CD4-positive, alpha-beta T cell treated with Interleukin-4 for 4 hours (primary cell): ENCODE results near the gene CCDC194.

Source experiments
- DNase-seq: peaks from one replicate; pipeline ENCODE4 v3.0.0-alpha.2; 2020

Gene CCDC194

DNA sequence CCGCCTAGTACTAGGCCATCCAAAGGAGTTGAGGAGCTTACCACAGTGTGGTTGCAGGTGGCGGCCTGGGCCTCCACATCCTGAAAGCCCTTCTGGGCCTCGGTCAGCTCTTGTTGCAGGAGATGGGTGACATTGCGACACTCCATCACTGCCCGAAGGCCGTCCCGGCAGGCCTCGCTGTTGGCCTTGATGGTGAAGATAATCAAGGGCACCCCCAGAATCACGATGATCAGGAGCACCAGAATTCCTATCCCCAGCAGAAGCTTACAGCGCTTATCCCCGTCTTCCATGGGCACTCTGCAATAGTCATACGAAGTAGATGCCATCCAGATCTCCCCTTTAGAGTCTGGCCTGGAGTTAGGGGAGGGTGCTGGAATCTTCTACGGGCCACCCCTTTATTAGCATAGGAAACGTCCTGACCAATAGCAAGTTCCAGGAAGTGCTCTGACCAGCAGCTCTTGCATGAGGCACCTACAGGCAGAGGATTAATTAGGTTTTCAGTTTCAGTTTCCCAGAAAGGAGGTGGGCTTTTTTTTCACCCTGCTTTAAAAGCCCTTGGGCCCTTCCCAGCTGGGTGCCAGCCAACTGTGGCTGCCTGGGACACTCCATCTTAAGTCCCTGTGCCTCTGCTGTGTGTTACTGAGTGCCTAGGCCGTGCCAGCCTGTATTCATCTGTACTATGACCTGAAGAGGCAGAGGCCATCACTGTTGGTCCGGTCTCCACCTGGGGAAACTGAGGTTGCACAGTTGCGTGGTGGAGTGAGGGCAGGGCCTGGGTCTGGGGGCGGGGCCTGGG lies 11.5 kb upstream of the CCDC194 start, which contains the start of gene BST2:
Gene BST2 (minus strand): TSS at position 381 of the 796 bp plus-strand sequence. CDS start 55 bp downstream, at position 326.
- peak; percentile 80 for DNase-seq

DNA sequence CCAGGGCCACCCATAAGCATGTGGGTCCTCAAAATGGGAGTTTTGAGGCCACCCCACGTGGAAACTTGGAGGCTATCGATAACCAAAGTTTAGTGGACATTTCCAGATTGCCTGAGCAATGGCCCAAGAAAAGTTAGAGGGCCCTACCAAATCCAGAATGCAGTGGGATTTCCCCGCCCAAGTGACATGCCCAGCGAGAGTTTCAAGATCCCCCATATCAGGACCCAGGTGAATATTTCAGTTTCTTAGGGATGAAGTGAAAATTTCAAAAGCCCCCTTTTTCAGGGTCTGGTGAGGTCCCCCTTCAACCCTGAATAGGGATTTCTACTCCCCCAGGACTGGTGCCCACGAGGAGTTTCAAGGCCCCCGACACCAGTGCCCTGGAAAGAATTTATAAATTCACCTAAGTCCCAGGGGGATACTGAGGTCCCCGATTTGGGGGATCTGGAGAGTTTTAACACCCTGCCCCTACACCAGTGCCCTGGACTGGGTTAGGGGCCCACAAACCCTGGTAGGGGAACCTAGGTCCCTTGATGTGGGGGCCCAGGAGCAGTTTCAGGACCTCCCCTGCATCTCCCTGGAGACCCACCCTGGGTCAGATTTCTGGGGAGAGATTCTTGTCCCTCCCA lies 10.7 kb upstream of the CCDC194 start:
- DNase-seq: no peak

DNA sequence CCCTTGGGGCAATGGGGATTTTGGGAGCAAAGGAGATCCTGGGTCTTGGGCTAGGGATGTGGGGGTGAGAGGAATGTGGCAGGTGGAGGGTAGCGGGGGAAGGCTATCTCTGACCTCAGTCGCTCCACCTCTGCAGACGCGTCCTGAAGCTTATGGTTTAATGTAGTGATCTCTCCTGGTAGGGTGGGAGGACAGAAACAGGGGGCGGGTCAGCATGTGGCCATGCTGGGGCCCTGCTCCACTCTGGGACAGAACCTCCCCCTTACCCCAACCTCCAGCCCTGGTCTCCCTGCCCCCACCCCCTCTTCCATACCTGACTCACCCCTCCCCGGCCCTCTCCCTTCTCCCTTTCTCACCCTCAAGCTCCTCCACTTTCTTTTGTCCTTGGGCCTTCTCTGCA lies 10.0 kb upstream of the CCDC194 start:
- no peak for DNase-seq

DNA sequence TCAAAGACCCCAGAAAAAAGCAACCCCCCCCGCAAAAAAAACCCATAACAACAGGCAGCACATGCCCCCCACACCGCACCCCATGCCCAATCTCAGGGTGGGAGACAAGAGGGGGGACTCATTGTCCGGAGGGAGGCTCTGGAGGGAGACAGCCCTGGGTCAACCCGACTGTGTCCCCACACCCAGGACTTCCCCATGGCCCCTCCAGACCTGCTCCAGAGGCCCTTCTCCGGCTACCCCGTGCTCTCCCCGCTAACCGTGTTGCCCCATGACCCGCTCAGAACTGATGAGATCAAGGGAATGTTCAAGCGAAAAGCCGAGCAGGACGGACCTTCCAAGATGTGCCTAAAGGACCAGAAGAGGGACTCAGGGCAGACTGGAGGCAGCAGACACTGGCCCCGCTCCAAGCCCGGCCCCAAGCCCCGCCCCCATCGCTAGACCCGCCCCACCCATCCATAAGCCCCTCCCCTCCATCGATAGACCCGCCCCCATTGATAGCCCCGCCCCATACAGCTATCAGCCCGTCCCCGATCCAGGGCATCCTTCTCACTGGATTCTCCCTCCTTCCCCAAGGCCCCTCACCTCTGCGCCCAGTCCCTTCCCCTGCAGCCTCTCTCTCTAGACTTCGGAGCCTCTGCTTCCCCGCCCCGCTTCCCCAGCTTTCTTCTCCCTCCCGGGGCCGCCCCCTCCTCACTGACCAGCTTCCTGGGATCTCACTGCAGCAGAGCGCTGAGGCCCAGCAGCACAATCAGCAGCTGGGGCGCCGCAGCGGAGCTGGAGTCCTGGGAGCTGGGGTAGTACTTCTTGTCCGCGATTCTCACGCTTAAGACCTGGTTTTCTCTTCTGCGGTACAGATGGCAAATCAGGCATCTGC lies 9.2 kb upstream of the CCDC194 start:
- DNase-seq: no peak

DNA sequence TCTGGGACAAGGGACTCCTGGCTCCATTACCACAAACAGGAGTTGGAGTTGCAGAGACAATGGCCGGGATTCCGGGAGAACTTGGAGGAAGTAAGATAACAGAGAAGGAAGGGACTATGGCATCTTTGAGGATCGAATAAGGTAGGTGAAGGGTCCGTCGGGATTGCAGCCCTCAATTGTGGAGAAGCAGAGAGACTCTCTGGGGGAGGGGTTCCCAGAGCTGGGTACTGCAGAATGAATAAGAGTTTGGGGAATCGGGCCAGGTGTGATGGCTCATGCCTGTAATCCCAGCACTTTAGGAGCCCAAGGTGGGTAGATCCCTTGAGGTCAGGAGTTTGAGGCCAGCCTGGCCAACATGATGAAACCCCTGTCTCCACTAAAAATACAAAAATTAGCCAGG lies 7.6 kb upstream of the CCDC194 start:
- no peak for DNase-seq

DNA sequence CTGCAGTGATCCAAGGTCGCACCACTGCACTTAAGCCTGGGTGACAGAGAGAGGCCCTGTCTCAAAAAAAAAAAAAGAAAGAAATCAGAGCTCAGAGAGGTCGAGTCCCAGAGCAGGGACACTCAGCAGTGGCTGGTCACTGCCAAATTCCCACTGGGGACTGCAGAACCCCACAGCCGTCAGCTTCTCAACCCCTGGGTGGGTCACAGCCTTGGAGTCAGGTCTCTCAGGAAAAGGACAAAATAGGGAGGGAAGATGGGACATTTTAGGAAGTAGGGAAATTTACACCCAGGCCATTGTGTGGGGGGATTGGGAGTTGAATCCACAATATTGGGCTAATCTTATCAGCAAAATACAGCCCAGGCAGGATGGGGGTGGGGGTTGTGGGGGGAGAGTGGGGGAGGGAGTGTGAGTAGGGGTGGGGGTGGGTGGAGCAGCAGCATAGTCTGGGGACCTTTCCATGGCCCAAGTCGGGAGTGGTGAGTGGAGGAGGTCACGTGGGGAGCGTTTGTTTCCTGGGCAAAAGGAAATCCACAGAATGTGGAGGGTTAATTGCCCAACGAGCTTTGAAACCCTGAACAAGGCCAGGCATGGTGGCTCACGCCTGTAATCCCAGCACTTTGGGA lies 5.0 kb upstream of the CCDC194 start:
- DNase-seq: no peak

DNA sequence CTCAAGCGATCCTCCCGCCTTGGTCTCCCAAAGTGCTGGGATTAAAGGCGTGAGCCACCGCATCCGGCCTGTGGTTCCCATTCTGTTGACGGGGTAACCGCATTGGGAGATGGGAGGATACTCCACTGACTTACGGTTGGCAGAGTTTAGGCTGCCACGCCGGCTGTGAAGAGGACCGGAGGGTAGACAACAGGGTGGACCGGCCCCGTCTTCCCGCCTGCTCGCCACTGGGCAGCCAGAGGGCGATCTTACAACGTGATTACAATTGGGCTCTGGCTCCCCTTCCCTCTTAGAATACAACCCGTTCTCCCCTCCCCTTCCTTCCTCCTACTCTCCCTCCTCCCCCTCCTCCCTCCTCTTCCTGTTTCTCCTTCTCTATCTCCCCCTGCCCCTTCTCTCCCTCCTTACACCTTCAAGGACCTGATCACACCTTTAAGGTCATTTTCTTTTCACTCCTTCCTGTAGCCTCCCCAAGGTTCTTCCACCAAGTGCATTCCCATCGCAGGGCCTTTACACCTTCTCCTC lies 957 bp upstream of the CCDC194 start:
- DNase-seq: peak; percentile 69

DNA sequence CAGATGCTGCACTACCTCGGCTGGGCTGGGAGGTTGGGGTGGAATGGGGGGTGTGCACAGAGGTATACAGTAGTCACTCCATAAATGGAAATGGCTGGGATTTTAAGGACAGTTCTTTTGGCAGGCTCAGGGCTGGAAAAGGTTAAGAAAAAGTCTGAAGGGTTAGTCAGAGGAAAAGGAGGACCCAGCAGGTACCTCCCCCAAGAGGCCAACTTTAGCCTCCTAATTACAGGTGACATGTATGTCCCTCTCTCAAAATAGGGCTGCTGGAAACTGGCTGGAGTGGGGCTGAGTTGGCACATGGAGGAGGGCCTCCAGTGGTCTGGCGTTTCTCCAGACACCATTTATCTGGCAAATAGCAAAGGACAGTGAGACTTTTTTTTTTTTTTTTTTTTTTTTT lies 994 bp downstream of the CCDC194 start:
- no peak for DNase-seq

DNA sequence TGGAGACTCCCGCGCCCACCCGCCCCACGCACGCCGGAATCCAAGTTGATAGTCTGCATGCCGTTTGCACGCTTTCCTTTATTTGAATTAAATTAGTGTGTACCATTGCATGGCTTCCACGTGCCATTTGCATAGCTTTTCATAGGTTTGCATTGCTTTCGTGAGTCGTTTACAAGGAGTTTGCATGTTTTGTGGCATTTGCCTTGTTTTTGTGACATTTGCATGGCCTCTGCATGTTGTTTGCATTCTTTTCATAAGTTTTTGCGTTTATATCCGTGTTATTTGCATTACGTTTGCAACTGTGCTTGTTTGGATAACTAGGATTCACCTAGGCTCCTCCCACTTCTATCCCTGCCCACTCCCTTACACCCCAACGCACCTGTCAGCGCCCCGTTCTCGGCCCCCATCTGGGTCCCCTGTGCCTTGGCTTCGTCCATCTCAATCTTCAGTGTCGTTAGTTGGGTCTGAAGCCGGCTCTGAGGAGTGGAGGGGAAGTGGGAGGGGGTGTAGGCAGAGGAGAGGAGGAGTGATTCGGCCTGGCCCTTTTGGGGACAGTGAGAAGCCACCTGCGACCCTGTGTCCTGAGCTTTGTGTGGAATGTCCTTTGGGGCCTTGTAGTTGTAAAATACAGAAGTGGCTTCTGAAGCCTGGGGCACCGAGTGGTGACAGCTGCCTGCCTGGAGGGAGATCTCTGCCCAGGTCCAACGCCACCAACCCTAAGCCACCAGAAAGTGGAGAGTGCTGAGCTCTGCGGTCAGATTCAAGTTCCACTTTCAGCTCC lies 2.4 kb downstream of the CCDC194 start:
- DNase-seq: no peak

DNA sequence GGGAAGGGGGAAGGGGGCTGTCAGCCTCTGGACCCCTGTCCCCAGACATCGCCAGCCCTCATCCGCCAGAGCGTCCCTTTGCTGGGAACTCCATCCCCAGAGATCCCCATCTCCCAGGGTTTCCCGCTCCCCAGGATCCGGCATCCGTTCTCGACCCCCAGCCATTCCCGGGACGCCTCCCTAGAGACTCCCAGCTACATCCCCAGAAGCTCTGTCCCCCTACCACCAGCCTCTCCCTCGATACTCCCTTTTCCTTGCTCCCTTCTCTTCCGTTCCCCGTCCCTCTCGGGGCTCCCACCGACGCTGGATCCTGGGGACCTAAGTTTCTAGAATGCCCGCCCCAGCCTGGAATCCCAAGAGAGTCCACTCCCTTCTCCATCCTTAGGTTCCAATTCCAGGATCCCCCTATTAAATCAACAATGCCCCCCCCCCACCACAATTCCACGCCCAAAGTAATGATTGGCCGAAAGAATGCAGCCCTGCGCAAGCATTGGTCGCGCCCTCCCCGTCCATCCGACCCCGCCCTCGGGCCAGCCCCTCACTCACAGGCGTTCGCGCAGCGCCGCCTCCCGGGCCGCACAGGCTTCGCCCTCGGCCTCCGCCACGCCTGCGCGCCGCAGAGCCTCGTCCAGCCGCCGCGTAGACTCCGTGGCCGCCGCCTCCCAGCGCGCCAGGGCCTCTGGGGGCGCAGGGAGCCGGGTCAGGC lies 3.2 kb downstream of the CCDC194 start:
- DNase-seq: peak; percentile 76

DNA sequence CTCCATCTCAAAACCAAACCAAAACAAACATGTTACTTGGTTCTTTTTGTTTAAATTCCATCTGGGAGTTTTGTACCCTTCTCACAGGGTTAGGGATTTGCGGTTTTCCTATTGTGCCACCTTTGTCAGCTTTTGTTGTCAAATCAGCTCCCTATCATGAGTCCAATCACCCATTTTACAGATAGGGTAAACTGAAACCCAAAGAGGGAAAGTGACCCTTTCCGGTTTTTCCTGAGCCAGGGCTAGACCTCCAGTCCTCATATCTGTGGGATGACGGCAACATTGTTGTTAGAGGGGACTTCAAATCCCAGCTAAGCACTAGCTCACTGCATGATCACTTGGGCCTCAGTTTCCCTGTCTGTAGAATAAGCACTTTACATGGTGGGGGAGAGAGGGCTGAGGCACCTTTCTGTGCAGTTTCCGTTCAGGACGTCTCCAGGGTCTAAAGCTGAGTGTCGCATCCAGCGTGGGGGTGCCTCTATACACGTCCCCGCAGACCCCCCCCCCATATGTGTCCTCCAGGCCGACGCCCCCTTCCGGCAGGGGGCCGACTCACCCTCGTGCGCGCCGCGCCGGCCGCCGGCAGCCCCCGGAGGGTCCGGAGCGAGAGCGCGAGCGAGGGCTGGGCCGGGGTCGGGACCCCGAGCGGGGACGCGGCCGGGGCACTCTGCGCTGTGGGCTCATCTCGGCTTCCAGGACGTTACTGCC lies 3.9 kb downstream of the CCDC194 start:
- no peak for DNase-seq

DNA sequence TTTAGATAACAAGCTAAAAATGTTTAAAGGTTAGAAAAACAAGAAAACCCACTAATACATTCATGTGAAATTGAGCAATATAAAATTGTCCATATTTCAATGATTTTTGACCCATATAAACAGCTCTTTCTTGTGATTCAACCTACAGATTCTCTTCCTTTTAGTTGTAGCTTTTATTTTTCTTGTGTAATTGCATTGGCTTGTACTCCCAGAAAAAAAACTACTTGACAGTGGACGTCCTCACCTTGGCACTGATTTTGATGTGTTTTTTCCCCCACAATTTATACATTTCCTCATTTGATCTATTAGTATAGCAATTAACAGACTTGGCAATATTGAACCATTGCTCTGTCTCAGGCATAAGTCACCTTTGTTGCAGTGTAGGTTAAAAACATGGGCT lies 4.7 kb downstream of the CCDC194 start:
- DNase-seq: no peak

DNA sequence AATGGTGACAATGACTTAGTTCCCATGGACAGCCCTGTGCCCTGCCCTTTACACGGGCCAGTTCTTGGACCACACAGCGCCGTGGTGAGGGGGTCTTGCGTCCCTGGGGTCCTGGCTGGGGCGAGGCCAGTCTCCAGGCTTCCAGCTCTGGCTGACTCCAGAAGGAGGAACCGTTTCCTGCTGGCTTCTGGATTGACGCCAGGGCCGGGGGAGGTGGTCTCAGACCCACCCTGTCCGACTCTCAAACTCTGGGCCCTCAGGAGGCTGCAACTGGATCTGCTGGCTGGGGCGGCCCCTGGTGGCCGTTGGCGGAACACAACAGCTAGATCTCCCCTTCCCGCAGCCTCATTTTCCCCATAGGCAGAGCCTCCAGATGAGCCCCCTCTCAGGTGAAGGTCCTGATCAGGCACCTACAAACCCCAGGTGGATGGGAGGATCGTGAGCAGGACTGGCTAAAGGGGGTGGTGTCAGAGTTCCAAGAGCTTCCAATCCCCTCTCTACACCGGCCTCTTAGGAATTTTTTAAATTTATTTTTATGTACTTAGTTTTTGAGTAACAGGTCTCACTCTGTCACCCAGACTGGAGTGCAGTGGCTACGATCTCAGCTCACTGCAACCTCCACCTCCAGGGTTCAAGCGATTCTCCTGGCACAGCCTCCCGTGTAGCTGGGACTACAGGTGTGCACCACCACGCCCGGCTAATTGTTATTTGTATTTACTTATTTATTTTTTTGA lies 8.0 kb downstream of the CCDC194 start:
- peak; percentile 44 for DNase-seq

DNA sequence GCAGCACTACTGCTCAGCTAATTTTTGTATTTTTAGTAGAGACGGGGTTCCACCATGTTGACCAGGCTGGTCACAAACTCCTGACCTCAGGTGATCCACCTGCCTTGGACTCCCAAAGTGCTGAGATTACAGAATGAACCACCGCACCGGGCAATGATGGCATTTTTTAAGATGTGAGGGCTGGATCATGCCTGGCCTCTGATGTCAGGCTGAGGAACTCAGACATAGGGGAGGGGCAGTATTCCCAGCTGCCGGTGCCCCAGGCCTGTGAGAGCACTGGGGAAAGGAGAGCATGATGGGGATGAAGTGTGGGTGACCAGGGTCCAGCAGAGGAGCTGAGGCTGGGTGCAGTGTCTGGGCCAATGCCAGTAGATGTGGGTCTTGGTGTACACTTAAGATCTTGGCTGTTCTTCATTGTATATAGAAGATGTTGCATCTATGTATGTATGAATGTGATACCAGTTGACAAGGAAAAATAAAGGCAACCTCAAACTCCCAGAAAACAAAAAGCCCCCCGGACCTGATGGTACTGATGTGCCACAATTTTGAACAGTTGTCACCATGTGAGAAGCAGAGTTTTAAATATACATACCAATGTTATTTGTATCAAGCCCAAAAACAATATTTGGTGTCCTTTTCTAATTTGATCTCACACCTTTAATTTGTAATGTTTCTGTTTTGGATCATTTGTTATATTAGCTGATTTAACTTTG lies 13.4 kb downstream of the CCDC194 start:
- DNase-seq: no peak

DNA sequence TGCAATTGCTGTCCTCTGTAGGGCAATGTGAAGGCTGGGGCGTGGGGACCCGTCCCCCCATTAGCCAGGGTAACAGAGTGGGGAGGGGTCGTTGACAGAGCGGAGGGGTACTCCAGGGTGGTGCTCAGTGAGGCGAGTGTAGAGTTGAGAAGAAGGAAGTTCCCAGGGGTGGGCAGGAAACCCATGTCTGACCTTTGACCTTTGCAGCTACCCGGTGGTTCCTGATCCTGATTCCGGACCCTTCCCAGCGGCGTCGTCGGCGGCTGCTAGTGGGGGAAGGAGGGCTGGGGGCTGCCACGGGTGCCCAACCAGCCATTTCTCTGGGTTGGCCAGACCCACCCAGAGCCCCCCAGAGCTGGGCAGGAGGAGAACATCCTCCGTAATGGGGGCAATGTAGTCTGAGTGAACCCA lies 14.8 kb downstream of the CCDC194 start:
- no peak for DNase-seq

DNA sequence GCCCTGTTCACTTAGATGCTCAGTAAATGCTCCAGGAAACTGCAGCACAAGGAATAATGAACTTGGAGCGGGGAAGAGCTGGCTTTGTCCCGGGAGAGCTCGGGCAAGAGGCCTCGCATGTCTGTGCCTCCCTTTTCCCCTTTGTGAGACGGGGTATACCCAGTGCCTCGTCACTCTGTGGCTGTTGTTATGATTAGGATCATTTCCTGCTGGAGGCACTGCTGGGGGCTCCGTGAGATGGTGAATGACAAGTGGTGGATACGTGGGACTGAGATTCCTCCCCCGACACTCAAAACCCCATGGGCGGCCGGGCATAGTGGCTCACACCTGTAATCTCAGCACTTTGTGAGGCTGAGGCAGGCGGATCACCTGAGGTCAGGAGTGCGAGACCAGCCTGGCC lies 15.7 kb downstream of the CCDC194 start:
- DNase-seq: no peak

DNA sequence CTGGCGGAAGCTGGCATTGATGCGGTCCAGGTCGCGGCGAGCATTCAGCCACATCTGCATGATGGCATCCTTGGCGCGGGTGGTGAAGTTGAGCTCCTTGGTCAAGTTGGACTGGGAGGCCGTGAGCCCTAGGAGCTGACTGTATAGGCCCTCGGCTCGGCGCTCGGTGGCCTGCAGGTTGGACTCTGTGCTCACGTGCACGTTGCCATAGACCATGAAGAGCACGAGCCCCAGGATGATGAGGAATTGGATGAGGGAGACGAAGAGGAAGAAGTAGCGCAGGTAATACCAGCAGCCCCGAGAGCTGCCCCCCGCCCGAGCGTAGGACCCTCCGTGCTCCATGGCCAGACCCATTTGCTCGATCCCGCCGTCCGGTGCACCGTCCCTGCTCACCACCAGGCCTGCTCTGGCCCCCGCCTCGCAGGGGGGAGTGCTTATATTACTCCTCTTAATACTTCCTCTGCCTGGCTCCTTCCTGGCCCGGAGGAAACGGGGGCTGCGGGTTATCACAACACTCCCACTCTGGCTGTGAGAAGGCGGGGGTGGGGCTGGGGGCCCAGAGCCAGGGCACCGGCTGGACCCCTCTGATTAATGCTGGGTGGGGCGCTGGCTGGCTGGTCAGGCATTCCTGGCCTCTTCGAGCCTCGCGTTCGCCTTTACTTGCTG lies 16.9 kb downstream of the CCDC194 start, which contains the start of gene PLVAP:
Gene PLVAP (minus strand): TSS at position 408 of the 666 bp plus-strand sequence. CDS start 54 bp downstream, at position 354.
- DNase-seq: no peak

DNA sequence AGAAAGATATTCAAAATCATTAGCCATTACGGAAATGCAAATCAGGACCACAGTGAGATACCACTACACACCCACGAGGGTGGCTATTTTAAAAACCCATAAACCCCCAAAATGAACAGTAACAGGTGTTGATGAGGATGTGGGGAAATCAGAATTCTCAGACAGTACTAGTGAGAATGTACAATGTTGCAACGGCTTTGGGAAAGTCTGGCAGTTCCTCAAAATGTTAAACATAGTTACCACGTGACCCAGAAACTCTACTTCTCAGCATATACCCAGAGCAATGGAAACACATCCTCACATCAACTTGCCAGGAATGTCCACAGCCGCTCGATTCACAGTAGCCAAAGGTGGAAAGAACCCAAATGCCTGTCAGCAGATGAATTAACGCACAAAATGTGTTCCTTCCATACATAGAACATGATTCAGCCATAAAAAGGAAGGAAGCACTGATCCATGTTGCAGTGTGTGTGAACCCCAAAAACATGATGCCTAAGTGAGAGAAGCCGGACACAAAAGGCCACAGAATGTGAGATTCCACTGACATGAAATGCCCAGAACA lies 23.9 kb downstream of the CCDC194 start:
- no peak for DNase-seq
